ENCODE measurements around the gene ATP11A. TPM values are rescaled to one million over a fixed set of nuclear protein-coding genes. Genes with fewer than 3 reads are reported as not detected.

ATP11A gene
- total and polyA plus RNA-seq, 10 of the 15 experiments (the other 5 are each of a cell fraction or from before 2014, with no cell fraction given) = 1.4 to 69.6 (median 14.4) TPM

DNA sequence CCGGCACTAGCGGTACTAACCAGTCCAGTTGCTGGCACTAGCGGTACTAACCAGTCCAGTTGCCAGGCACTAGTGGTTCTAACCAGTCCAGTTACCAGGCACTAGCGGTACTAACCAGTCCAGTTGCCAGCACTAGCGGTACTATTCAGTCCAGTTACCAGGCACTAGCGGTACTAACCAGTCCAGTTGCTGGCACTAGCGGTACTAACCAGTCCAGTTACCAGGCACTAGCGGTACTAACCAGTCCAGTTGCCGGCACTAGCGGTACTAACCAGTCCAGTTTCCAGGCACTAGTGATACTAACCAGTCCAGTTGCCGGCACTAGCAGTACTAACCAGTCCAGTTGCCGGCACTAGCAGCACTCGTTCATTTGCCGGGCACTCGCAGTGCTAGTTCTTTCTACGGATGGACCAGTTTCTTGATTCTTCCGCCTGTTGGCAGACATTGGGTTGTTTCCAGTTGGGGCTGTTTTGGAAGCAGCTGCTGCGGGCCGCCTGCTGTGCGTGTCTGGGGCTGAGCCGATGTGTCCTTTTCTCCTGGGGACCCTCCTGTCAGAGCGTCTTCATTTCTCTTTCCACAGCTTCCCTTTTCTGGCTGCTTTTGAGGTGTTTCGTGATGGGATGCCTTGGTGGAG, 155.8 kb downstream of the ATP11A start (continued):
- TF ChIP-seq, protein P1, sequence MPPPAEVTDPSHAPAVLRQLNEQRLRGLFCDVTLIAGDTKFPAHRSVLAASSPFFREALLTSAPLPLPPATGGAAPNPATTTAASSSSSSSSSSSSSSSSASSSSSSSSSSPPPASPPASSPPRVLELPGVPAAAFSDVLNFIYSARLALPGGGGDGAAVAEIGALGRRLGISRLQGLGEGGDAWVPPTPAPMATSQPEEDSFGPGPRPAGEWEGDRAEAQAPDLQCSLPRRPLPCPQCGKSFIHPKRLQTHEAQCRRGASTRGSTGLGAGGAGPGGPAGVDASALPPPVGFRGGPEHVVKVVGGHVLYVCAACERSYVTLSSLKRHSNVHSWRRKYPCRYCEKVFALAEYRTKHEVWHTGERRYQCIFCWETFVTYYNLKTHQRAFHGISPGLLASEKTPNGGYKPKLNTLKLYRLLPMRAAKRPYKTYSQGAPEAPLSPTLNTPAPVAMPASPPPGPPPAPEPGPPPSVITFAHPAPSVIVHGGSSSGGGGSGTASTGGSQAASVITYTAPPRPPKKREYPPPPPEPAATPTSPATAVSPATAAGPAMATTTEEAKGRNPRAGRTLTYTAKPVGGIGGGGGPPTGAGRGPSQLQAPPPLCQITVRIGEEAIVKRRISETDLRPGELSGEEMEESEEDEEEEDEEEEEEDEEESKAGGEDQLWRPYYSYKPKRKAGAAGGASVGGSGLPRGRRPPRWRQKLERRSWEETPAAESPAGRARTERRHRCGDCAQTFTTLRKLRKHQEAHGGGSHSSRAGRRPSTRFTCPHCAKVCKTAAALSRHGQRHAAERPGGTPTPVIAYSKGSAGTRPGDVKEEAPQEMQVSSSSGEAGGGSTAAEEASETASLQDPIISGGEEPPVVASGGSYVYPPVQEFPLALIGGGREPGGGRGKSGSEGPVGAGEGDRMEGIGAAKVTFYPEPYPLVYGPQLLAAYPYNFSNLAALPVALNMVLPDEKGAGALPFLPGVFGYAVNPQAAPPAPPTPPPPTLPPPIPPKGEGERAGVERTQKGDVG (CRISPR knock-in tag; IDR thresholded peaks at IDR 0.05) = no peak
- no peak for TF ChIP-seq CEBPB (IDR thresholded peaks at IDR 0.05; ENCODE audit: borderline replicate concordance in 1 of 2, low read depth in 2 of 2, low read length in 2 of 2)
- no peak for TF ChIP-seq IRF3 (IDR thresholded peaks at IDR 0.05)

- Histone ChIP-seq H3K9me3 (replicated peaks; ENCODE audit: control insufficient read depth, insufficient read depth, low read length) (no peaks in the 10 kb centered on the region; the same call in 2 of the 3 replicates), H2AFZ (ENCODE audit: control insufficient read depth, low read depth, low read length) (no peak overlapping the region), H4K20me1 (ENCODE audit: control insufficient read depth, insufficient read depth) (no peaks in the 10 kb centered on the region), H3K4me2 (ENCODE audit: control insufficient read depth, insufficient read depth) (no peak overlapping the region), H3K36me3 (ENCODE audit: control insufficient read depth in 2 of 2, insufficient read depth in 2 of 2, low read length in 1 of 2) (peaks cover 3 to 5% of the 10 kb centered on the region in 2 experiments; a peak in 3 of 4 replicates), H3K27ac (ENCODE audit: control insufficient read depth, insufficient read depth) (no peak overlapping the region), H3K27me3 (replicated peaks in 1 of 2; ENCODE audit: control insufficient read depth in 2 of 2, insufficient read depth in 2 of 2, low read length in 1 of 2) (no peaks in the 10 kb centered on the region), H3K4me1 (ENCODE audit: control insufficient read depth, insufficient read depth, low read length) (peaks cover 4% of the 10 kb centered on the region; the same call in 1 of the 2 replicates), H3K4me3 (no peak overlapping the region), H3K9ac (ENCODE audit: control insufficient read depth, insufficient read depth, low read length) (no peak overlapping the region), H3K79me2 (ENCODE audit: control insufficient read depth, insufficient read depth, low read length) (no peaks in the 10 kb centered on the region)
- RAD21 ChIA-PET (ENCODE audit: unreplicated experiment) = no interaction called here
- FAIRE-seq (no peak), DNase-seq (ENCODE audit: low read depth, low spot score) (no peak), ATAC-seq (no peak)
- POLR2A ChIA-PET = no interaction called here
- no TSS peak for BruUV-seq (replicated peaks)
- SMC1A ChIA-PET (ENCODE audit: uncharacterized antibody, unreplicated experiment) = no interaction called here
- WGBS (ENCODE audit: insufficient coverage, insufficient replicate concordance, low lambda C conversion rate, missing lambda C conversion rate) = 95% methylated on average over 22 of the region's 23 CpGs
- intact Hi-C loops (cut with micrococcal nuclease; ENCODE audit: unreplicated experiment) = no loop called here
- in situ Hi-C loops (cut with MboI) = no loop called here
- CTCF ChIA-PET = no interaction called here
- TF ChIP-seq, protein P2, sequence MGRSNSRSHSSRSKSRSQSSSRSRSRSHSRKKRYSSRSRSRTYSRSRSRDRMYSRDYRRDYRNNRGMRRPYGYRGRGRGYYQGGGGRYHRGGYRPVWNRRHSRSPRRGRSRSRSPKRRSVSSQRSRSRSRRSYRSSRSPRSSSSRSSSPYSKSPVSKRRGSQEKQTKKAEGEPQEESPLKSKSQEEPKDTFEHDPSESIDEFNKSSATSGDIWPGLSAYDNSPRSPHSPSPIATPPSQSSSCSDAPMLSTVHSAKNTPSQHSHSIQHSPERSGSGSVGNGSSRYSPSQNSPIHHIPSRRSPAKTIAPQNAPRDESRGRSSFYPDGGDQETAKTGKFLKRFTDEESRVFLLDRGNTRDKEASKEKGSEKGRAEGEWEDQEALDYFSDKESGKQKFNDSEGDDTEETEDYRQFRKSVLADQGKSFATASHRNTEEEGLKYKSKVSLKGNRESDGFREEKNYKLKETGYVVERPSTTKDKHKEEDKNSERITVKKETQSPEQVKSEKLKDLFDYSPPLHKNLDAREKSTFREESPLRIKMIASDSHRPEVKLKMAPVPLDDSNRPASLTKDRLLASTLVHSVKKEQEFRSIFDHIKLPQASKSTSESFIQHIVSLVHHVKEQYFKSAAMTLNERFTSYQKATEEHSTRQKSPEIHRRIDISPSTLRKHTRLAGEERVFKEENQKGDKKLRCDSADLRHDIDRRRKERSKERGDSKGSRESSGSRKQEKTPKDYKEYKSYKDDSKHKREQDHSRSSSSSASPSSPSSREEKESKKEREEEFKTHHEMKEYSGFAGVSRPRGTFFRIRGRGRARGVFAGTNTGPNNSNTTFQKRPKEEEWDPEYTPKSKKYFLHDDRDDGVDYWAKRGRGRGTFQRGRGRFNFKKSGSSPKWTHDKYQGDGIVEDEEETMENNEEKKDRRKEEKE (IDR thresholded peaks at IDR 0.05) = no peak
- TF ChIP-seq, protein P3, sequence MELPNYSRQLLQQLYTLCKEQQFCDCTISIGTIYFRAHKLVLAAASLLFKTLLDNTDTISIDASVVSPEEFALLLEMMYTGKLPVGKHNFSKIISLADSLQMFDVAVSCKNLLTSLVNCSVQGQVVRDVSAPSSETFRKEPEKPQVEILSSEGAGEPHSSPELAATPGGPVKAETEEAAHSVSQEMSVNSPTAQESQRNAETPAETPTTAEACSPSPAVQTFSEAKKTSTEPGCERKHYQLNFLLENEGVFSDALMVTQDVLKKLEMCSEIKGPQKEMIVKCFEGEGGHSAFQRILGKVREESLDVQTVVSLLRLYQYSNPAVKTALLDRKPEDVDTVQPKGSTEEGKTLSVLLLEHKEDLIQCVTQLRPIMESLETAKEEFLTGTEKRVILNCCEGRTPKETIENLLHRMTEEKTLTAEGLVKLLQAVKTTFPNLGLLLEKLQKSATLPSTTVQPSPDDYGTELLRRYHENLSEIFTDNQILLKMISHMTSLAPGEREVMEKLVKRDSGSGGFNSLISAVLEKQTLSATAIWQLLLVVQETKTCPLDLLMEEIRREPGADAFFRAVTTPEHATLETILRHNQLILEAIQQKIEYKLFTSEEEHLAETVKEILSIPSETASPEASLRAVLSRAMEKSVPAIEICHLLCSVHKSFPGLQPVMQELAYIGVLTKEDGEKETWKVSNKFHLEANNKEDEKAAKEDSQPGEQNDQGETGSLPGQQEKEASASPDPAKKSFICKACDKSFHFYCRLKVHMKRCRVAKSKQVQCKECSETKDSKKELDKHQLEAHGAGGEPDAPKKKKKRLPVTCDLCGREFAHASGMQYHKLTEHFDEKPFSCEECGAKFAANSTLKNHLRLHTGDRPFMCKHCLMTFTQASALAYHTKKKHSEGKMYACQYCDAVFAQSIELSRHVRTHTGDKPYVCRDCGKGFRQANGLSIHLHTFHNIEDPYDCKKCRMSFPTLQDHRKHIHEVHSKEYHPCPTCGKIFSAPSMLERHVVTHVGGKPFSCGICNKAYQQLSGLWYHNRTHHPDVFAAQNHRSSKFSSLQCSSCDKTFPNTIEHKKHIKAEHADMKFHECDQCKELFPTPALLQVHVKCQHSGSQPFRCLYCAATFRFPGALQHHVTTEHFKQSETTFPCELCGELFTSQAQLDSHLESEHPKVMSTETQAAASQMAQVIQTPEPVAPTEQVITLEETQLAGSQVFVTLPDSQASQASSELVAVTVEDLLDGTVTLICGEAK (IDR thresholded peaks at IDR 0.05; ENCODE audit: borderline replicate concordance) = no peak
- TF ChIP-seq WRNIP1 (IDR thresholded peaks at IDR 0.05; ENCODE audit: borderline replicate concordance, low read depth, low read length) (no peak), MYB (IDR thresholded peaks at IDR 0.05; ENCODE audit: borderline replicate concordance, low read depth, low read length) (no peak), CREB1 (IDR thresholded peaks at IDR 0.05; ENCODE audit: low read depth) (no peak)
These were observed 156.7 kb downstream of the ATP11A start for GRCh38 chr13:112846411-112847115.

Measured in GM12878 (cell line).